GM19043 (cell line): ENCODE data around the gene CAMKMT.

Experiments
- ATAC-seq: cut with Tn5 transposase; IDR thresholded peaks from one replicate; pipeline ENCODE4 v1.9.1; 2021; ENCODE audit warnings: low read depth; ENCODE audit not compliant: unreplicated experiment

Gene CAMKMT

GRCh38 chr2:44680424-44680971, 318.8 kb downstream of the CAMKMT start:
- ATAC-seq: no peak

DNA sequence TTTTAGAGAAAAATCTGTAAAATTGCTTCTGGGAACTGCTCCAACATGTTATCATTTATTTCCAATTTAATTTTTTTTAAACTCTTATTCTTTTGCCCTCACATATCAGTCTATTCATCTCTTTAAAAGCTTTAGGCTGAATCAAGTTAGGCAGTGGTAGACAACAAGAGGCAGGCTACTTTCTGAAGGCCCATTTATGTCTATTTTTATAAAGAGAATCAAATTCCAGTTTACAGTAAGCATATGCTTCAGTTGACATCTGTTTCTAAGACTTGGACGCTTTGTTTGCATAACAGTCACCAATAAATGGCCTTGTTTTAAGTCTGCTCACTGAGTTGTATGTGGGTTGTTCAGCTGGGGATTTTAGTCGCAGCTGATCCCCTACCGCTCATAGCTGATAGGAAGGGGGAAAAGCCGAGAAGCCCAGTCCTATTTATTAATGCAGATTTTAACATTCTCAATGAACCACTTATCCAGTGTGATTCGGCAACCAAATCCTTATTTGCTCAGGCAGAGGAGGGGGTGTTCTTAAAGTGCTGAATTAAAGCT, 319.3 kb downstream of the CAMKMT start:
- no peak for ATAC-seq

DNA sequence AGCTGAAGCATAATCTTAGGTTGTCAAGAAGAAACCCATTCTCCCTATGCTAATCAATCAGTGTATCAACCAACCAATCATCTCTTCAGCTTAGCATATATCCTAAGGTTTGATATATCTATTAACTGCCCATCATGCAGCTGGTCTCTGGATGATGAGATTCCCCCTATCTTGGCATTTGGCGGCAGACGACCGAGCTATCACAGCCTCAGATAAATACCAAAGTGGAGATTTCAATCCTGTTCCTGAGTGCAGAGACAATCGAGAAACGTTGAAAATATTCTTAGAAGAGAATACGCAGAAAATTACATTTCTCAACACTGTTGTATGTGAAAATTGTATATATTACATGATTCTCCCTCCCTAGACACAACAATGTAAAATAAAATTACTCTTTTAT, 320.7 kb downstream of the CAMKMT start:
- no peak for ATAC-seq

- no peak for ATAC-seq
These were observed 322.8 kb downstream of the CAMKMT start for GRCh38 chr2:44684559-44684958.

DNA sequence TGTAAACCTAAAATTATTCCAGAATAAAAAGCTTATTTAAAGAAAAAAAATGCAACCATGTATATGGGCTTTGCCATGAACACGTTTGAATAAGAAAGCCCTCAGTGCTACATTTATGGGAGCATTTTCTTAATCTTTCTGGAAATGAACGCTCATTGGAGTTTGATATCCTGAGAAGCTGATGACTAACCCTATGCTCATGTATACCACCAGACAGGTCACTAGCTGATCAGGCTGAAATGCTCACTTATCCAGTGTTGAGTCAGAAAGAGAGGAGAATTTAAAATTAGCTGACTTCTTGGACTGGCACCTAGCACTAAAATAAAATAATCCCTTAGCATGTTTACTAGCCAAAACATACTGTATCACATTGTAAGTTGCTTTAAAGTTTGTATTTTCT, 324.8 kb downstream of the CAMKMT start:
- no peak for ATAC-seq

GRCh38 chr2:44687686-44688455, 326.1 kb downstream of the CAMKMT start:
- no peak for ATAC-seq

- no peak for ATAC-seq
These were observed 326.8 kb downstream of the CAMKMT start for GRCh38 chr2:44688456-44689124.

DNA sequence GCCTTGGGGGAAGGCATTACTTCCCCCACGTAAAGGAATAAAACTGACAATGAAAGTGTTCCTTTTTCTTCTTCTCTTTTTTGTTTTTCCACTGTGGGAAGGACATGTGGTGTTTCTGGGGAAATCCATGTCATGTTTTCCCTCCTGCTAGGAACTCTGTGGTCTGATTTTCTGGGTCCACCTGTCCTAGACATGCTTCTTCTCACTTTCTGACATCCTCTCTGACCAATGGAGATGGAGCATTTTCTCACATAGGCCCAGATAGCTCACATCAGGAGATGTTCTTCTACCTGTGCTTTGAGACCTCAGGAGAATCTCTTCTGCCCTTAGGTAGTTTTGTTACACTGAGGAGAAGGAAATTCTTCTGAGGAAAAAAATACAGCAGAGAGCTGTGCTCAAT, 327.8 kb downstream of the CAMKMT start:
- no peak for ATAC-seq

DNA sequence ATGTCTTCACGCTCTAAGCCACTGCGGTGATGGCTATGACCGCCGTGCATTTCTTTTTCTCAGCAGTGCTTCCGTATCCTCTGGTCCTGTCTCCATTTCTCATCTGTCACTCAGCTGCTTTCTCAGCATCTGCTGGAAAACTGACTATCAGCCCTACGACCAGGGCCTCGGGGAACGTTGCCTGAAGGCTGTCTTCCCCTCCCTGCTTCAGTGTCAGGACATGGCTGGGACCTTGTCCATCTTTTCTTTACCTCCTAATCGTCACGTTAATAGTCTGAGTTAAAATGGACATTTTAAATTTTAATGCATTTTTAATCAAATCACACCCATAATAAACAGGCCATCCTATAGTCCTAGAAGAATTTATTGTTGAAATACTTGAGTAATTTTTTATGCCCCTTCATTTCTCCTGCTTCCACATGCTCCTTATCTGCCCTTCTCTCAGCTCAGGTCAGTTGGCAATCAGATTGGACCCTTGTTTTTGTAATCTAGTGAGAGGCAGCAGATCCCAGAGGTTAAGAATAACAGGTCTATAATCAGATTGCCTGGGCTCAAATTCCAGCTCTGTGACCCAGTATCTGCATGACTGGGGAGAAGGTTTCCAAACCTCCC, 329.5 kb downstream of the CAMKMT start:
- no peak for ATAC-seq

- no peak for ATAC-seq
These were observed 331.1 kb downstream of the CAMKMT start for GRCh38 chr2:44692821-44693220.

DNA sequence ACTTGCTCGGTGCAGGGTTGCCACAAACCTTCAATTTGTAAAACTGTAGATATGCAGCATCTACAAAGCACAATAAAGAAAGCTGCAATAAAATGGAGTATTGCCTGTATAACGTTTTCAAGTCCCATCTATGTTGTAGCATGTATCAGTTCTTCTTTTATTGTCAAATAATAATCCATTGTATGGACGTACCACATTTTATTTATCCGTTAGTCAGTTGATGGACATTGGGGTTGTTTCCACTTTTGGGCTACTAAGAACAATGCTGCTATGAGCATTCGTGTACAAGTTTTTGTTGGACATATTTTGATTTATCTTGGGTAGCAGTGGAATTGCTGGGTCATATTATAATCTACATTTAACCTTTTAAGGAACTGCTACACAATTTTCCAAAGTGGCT, 339.1 kb downstream of the CAMKMT start:
- no peak for ATAC-seq

- no peak for ATAC-seq
These were observed 343.6 kb downstream of the CAMKMT start for GRCh38 chr2:44705356-44705755.

- no peak for ATAC-seq
These were observed 344.2 kb downstream of the CAMKMT start for GRCh38 chr2:44705876-44706480.

DNA sequence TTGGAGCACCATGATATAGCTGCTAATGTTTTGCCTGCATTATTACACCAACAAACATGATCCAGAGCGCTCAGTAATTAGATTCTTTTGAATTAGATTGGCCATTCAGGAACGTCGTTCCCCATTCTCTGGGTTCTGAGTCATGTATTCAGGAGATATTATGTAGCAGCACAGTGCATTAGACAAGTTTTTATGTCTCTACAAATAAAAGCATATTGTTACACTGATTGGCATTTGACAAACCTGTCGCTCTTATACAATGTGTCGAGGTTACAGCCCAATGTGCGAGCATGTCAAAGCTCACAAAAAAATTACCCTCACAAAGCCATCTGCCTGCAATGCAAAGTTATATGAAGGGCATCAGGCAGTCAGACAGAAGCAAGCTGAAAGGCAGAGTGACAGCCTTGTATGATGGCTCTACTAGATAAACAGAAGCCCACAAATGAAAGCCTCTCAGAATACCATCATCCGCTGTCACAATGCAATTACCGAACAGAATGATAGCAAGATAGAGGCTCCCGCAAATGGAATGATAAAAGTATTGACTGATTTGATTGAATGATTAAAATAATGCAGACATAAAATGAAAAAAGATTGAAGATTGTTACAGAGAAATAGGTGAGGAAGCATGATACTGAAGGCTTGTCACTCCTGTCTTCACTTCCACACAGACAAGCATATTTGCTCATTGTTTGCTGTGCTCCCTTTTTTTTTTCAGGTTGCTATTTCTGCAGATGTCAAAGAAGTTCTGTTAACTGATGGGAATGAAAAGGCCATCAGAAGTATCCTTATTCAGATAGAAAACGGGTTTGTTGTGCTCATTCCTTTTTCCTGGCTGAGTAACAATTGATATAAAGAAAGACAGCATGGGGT, 345.2 kb downstream of the CAMKMT start:
- ATAC-seq: no peak

GRCh38 chr2:44707945-44708660, 346.4 kb downstream of the CAMKMT start:
- ATAC-seq: no peak

DNA sequence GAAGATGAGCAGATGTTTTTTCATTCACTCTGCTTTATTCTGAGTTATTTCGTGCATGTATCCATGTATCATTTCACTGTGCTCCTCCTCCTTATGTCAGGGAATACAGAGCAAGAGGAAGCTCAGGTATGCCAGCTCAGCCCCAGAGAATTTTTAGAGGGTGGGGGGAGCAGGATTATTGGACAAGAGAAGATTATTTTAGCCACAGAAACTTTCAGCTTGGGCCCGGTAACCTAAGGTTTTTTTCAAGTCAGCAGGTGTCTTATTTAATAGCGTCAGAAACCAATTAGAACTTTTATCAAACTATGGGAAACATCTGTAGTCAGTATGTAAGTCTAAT, 346.9 kb downstream of the CAMKMT start:
- ATAC-seq: no peak

- no peak for ATAC-seq
These were observed 351.4 kb downstream of the CAMKMT start for GRCh38 chr2:44713170-44713569.

DNA sequence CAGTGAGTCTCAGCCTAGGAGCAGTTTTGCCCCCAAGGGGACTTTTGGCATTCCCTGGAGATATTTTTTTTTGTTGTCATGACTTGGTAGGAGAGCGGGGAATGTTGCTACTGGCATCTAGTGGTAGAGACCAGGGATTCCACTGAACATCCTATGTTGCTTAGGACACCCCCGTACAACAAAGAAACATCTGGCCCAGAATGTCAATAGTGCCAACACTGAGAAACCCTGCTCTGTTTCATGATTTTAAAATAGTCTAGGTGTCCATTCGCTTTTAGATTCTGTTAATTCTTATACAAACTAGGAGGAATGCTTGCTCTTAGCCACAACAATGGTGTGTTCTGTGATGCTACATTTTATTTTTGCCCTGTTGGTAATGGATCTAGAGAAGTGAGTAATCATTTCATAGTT, 353.9 kb downstream of the CAMKMT start:
- ATAC-seq: no peak

DNA sequence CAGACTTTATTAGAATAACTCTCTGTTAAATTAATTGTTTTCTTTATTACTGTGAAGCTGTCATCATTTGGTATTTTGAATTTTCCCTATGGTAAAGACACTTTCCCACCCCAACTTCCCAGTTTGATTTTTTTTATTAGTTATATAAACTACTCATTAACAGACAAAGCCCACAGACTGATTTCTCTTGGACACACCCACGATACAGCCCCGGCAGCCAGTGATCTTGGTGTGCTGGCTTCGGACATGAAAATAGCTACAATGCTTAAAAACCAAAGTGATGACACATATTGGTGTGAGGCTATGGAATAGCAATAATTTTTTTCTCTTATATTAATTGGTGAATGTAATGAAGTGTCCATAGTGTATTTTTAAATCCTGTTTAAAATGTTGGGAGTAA, 354.4 kb downstream of the CAMKMT start:
- no peak for ATAC-seq
